ENCODE data around the gene MPZL2. TPM values are rescaled to one million over a fixed set of nuclear protein-coding genes. Genes with fewer than 3 reads are reported as not detected.

The MPZL2 gene
- total RNA-seq, 4 donors from 2014 or later: 6.6 to 31.6 (median 13.9) TPM

DNA sequence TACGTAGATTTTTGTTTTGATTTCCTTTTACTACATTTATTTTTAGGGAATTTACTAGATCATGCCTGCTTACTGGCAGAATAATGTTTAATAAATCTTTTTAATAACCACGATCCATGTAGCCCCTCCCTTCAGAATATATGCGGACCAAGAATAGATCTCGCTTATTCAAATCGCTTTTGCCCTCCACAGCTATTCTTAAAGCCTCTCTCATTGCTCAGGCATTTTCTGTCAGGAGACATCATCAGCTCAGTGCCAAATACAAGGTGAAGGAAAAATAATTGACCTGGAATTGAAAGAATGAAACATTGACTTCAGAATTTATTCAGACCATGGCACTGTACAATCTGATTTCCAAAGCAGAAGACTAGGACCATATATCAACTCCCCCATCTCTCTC, 29.3 kb downstream of the MPZL2 start:
- DNase-seq (ENCODE audit: extremely low spot score): no peak
- intact Hi-C loops (cut with DNase I): no loop called here
- no peaks in the 10 kb centered on the region for H3K27me3 ChIP-seq
- H3K27ac ChIP-seq (replicated peaks in 1 of 4): no peak overlapping the region
- no peak for TF ChIP-seq POLR2A (IDR thresholded peaks at IDR 0.05; ENCODE audit: low read depth)
- no peak for TF ChIP-seq POLR2AphosphoS5 (IDR thresholded peaks at IDR 0.05)
- no peak for TF ChIP-seq EP300 (IDR thresholded peaks at IDR 0.05)
- TF ChIP-seq, protein P1, sequence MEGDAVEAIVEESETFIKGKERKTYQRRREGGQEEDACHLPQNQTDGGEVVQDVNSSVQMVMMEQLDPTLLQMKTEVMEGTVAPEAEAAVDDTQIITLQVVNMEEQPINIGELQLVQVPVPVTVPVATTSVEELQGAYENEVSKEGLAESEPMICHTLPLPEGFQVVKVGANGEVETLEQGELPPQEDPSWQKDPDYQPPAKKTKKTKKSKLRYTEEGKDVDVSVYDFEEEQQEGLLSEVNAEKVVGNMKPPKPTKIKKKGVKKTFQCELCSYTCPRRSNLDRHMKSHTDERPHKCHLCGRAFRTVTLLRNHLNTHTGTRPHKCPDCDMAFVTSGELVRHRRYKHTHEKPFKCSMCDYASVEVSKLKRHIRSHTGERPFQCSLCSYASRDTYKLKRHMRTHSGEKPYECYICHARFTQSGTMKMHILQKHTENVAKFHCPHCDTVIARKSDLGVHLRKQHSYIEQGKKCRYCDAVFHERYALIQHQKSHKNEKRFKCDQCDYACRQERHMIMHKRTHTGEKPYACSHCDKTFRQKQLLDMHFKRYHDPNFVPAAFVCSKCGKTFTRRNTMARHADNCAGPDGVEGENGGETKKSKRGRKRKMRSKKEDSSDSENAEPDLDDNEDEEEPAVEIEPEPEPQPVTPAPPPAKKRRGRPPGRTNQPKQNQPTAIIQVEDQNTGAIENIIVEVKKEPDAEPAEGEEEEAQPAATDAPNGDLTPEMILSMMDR (IDR thresholded peaks at IDR 0.05): no peak
- 93% methylated on average over 5 of the region's 5 CpGs for WGBS
- peaks cover 0 to 4% (median 2%) of the 10 kb centered on the region in 4 donors for H3K36me3 ChIP-seq
- no peaks in the 10 kb centered on the region for H3K9me3 ChIP-seq
- peaks cover 0 to 9% (median 0%) of the 10 kb centered on the region in 4 donors for H3K4me1 ChIP-seq
- H3K4me3 ChIP-seq: no peak overlapping the region

DNA sequence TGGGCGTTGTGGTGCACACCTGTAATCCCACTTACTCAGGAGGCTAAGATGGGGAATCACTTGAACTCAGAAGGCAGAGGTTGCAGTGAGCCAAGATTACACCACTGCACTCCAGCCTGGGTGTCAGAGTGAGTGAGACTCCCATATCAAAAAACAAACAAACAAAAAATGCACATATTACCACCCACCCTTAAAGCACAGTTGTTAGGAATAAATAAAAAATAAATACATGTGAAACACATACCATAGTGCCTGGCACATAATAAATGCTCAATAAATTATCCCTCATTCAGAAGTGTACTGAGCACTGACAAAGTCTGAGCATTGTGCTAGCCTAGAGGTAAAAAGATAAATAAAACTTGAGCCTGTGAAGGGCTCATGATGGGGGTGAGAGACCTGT, 30.2 kb downstream of the MPZL2 start:
- H3K36me3 ChIP-seq: peaks cover 0 to 4% (median 2%) of the 10 kb centered on the region in 4 donors
- TF ChIP-seq POLR2AphosphoS5 (IDR thresholded peaks at IDR 0.05) (no peak), EP300 (IDR thresholded peaks at IDR 0.05) (no peak), POLR2A (IDR thresholded peaks at IDR 0.05; ENCODE audit: low read depth) (no peak)
- TF ChIP-seq, protein P1 (IDR thresholded peaks at IDR 0.05): no peak
- H3K4me1 ChIP-seq: peaks cover 0 to under 1% (median 0%) of the 10 kb centered on the region in 4 donors
- no peaks in the 10 kb centered on the region for H3K9me3 ChIP-seq
- H3K4me3 ChIP-seq: no peak overlapping the region
- DNase-seq (ENCODE audit: extremely low spot score): no peak
- no peaks in the 10 kb centered on the region for H3K27me3 ChIP-seq
- intact Hi-C loops (cut with DNase I): no loop called here
- 100% methylated on average over 1 of the region's 1 CpG for WGBS
- no peak overlapping the region for H3K27ac ChIP-seq (replicated peaks in 1 of 4)

DNA sequence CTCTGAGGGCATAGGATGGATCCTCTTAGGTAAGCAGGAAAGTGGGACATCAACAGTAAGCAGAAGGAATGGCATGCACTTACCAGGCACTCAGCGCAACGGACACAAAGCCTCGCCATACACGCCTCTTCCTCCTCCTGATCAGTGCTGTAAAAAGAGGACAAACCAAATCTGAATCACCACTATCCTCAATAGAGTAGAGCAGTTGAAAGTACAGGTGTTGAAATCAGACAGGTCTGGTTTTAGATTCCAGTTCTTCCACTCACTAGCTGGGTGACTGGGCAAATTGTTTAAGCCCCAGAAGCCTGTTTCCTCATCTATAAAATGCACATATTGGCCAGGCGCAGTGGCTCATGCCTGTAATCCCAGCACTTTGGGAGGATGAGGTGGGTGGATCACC, 30.7 kb downstream of the MPZL2 start:
- Histone ChIP-seq H3K4me3 (no peak overlapping the region), H3K4me1 (no peaks in the 10 kb centered on the region), H3K9me3 (no peaks in the 10 kb centered on the region), H3K36me3 (peaks cover 0 to 4% (median 2%) of the 10 kb centered on the region in 4 donors), H3K27me3 (no peaks in the 10 kb centered on the region), H3K27ac (replicated peaks in 1 of 4) (no peak overlapping the region)
- TF ChIP-seq POLR2A (IDR thresholded peaks at IDR 0.05; ENCODE audit: low read depth) (no peak), EP300 (IDR thresholded peaks at IDR 0.05) (no peak), POLR2AphosphoS5 (IDR thresholded peaks at IDR 0.05) (no peak)
- TF ChIP-seq, protein P1 (IDR thresholded peaks at IDR 0.05): no peak
- no peak for DNase-seq (ENCODE audit: extremely low spot score)
- intact Hi-C loops (cut with DNase I): no loop called here
- WGBS: 89% methylated on average over 5 of the region's 5 CpGs

DNA sequence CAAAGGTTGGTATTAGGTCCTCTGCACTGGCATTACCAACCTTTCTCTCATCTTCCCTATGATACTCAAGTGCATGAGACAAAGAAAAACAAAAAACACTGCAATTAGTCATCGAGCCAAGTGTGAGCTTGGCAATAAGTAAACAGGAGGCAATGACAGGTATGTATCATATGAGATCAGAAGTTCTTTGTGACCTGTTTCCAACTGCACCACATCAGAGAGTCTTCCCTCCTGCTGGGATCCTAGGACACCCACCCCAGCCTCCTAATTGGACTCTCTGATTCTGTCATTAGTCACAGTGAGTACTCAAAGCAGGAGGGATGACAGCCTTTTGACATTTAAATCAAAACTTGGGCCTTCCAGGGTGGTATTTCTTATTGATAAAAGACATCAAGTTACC, 31.4 kb downstream of the MPZL2 start:
- Histone ChIP-seq H3K27me3 (no peaks in the 10 kb centered on the region), H3K4me3 (no peak overlapping the region), H3K27ac (replicated peaks in 1 of 4) (no peak overlapping the region), H3K36me3 (peaks cover 0 to 4% (median 2%) of the 10 kb centered on the region in 4 donors), H3K9me3 (no peaks in the 10 kb centered on the region), H3K4me1 (no peaks in the 10 kb centered on the region)
- DNase-seq (ENCODE audit: extremely low spot score): no peak
- TF ChIP-seq POLR2AphosphoS5 (IDR thresholded peaks at IDR 0.05) (no peak), POLR2A (IDR thresholded peaks at IDR 0.05; ENCODE audit: low read depth) (no peak), EP300 (IDR thresholded peaks at IDR 0.05) (no peak)
- TF ChIP-seq, protein P1 (IDR thresholded peaks at IDR 0.05): no peak
- 85% methylated on average over 1 of the region's 1 CpG for WGBS
- intact Hi-C loops (cut with DNase I): no loop called here

DNA sequence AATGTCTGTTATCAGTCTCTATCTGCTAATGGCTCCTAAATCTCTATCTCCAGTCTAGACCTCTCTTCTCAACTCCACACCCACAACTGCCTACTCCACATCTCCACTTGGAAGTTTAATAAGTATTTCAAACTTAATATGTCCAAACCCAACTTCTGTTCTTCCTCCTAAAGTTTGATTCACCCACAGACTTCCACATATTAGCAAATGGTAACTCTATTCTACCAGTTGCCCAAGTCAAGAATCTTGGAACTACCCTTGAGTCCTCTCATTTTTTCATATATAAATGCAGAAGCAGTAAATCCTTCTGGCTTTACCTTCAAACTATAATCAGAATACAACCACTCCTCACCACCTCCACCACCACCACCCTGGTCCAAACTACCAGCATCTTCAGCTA, 32.6 kb downstream of the MPZL2 start:
- Histone ChIP-seq H3K9me3 (no peaks in the 10 kb centered on the region), H3K4me1 (no peaks in the 10 kb centered on the region), H3K36me3 (peaks cover 0 to 4% (median 2%) of the 10 kb centered on the region in 4 donors), H3K4me3 (no peak overlapping the region), H3K27me3 (no peaks in the 10 kb centered on the region), H3K27ac (replicated peaks in 1 of 4) (no peak overlapping the region)
- intact Hi-C loops (cut with DNase I): no loop called here
- TF ChIP-seq EP300 (IDR thresholded peaks at IDR 0.05) (no peak), POLR2A (IDR thresholded peaks at IDR 0.05; ENCODE audit: low read depth) (no peak)
- no peak for DNase-seq (ENCODE audit: extremely low spot score)
